ENCODE results near the gene RMND5B. TPM values are rescaled to one million over a fixed set of nuclear protein-coding genes. Genes with fewer than 3 reads are reported as not detected.

Gene RMND5B
- total and polyA plus RNA-seq, 2 of the 13 experiments (the other 11 are each of a cell fraction or from before 2014, with no cell fraction given), result 18.6 to 20.4 TPM

DNA sequence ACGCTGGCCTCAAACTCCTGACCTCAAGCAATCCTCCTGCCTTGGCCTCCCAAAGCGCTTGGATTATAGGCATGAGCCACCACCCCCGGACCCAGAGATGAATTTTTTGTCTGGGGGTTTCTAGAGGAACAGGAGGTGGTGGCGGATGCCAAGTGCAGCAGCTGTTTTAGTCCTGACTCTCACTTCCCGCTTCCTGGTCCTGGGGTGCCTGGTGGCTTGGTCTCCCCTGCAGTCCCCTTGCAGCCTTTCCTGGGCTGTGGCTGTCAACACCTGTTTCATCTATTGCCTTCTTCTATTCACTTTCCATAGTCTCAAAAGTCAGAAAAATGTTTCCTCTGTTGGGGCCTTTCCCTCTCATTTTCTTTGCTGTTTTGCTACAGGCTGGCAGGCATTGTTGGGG is 29.4 kb downstream of the RMND5B start:
- Histone ChIP-seq H3K4me2 (ENCODE audit: low read depth, low read length) (no peak overlapping the region), H3K27ac (ENCODE audit: extremely low read length, insufficient read depth, low read length) (no peak overlapping the region), H3K9ac (ENCODE audit: insufficient read depth, low read depth, low read length) (no peak overlapping the region), H3K4me1 (ENCODE audit: insufficient read depth, low read length) (peaks cover 17% of the 10 kb centered on the region), H2AFZ (ENCODE audit: low read length) (no peak overlapping the region), H3K9me3 (ENCODE audit: low read length) (no peaks in the 10 kb centered on the region), H3K27me3 (ENCODE audit: control insufficient read depth in 1 of 2, insufficient read depth in 2 of 2, low read length in 2 of 2) (peaks cover 0 to 18% of the 10 kb centered on the region in 2 experiments; a peak in 3 of 5 replicates), H3K36me3 (replicated peaks in 1 of 2; ENCODE audit: control insufficient read depth in 1 of 2, insufficient read depth in 2 of 2, low read length in 2 of 2) (no peaks in the 10 kb centered on the region), H4K20me1 (ENCODE audit: insufficient read depth, low read length) (no peaks in the 10 kb centered on the region), H3K79me2 (ENCODE audit: insufficient read depth, low read length) (no peaks in the 10 kb centered on the region), H3K4me3 (replicated peaks in 1 of 3; ENCODE audit: insufficient read depth in 1 of 3, low read depth in 2 of 3, low read length in 3 of 3) (no peak overlapping the region)
- in situ Hi-C loops (cut with HindIII; ENCODE audit: extremely low pct_ligation_motif_present, low pct_unique_long_range_greater_than_20kb) (no loop called here), intact Hi-C loops (cut with micrococcal nuclease; ENCODE audit: unreplicated experiment) (loop anchor here (5.0 kb wide), 1 partner anchor 183 kb away; no protein-coding TSS in a partner anchor)
- 42% methylated on average over 4 of the region's 5 CpGs for WGBS (ENCODE audit: low lambda C conversion rate)
- ATAC-seq (no peak), DNase-seq (ENCODE audit: low spot score) (no peak), FAIRE-seq (no peak)
- CTCF ChIA-PET (ENCODE audit: low intra/inter-chr PET ratio, low total read pairs), result interaction anchor here (1.2 kb wide), 1 partner anchor 84 kb away, joined by 3 read pairs; no protein-coding TSS in a partner anchor
- POLR2A ChIA-PET, result no interaction called here
- no TSS peak for BruUV-seq (replicated peaks)
- no peak for TF ChIP-seq ZSCAN29 (CRISPR knock-in tag; conservative IDR thresholded peaks at IDR 0.05)
- no peak for TF ChIP-seq ZNF589 (CRISPR knock-in tag; conservative IDR thresholded peaks at IDR 0.05)
- TF ChIP-seq ZNF136 (CRISPR knock-in tag; IDR thresholded peaks at IDR 0.05; ENCODE audit: low read depth), result no peak
- no peak for TF ChIP-seq AGO1 (IDR thresholded peaks at IDR 0.05; ENCODE audit: low read depth, low read length, poor library complexity, severe bottlenecking)
- TF ChIP-seq, protein P1, sequence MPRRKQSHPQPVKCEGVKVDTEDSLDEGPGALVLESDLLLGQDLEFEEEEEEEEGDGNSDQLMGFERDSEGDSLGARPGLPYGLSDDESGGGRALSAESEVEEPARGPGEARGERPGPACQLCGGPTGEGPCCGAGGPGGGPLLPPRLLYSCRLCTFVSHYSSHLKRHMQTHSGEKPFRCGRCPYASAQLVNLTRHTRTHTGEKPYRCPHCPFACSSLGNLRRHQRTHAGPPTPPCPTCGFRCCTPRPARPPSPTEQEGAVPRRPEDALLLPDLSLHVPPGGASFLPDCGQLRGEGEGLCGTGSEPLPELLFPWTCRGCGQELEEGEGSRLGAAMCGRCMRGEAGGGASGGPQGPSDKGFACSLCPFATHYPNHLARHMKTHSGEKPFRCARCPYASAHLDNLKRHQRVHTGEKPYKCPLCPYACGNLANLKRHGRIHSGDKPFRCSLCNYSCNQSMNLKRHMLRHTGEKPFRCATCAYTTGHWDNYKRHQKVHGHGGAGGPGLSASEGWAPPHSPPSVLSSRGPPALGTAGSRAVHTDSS (CRISPR knock-in tag; conservative IDR thresholded peaks at IDR 0.05), result no peak
- no peak for TF ChIP-seq KDM5B (CRISPR knock-in tag; IDR thresholded peaks at IDR 0.05; ENCODE audit: borderline replicate concordance)
- TF ChIP-seq AHDC1 (CRISPR knock-in tag; IDR thresholded peaks at IDR 0.05; ENCODE audit: borderline replicate concordance), result no peak
- no peak for TF ChIP-seq SNRNP70 (IDR thresholded peaks at IDR 0.05; ENCODE audit: low read depth, low read length)
- TF ChIP-seq NBN (conservative IDR thresholded peaks at IDR 0.05), result no peak
- no peak for TF ChIP-seq ZFX (CRISPR knock-in tag; IDR thresholded peaks at IDR 0.05; ENCODE audit: low read depth)
- TF ChIP-seq KLF9 (CRISPR knock-in tag; IDR thresholded peaks at IDR 0.05; ENCODE audit: low read depth), result no peak
- no peak for TF ChIP-seq ZNF567 (CRISPR knock-in tag; IDR thresholded peaks at IDR 0.05; ENCODE audit: borderline replicate concordance)
- TF ChIP-seq, protein P2, sequence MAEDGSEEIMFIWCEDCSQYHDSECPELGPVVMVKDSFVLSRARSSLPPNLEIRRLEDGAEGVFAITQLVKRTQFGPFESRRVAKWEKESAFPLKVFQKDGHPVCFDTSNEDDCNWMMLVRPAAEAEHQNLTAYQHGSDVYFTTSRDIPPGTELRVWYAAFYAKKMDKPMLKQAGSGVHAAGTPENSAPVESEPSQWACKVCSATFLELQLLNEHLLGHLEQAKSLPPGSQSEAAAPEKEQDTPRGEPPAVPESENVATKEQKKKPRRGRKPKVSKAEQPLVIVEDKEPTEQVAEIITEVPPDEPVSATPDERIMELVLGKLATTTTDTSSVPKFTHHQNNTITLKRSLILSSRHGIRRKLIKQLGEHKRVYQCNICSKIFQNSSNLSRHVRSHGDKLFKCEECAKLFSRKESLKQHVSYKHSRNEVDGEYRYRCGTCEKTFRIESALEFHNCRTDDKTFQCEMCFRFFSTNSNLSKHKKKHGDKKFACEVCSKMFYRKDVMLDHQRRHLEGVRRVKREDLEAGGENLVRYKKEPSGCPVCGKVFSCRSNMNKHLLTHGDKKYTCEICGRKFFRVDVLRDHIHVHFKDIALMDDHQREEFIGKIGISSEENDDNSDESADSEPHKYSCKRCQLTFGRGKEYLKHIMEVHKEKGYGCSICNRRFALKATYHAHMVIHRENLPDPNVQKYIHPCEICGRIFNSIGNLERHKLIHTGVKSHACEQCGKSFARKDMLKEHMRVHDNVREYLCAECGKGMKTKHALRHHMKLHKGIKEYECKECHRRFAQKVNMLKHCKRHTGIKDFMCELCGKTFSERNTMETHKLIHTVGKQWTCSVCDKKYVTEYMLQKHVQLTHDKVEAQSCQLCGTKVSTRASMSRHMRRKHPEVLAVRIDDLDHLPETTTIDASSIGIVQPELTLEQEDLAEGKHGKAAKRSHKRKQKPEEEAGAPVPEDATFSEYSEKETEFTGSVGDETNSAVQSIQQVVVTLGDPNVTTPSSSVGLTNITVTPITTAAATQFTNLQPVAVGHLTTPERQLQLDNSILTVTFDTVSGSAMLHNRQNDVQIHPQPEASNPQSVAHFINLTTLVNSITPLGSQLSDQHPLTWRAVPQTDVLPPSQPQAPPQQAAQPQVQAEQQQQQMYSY (CRISPR knock-in tag; IDR thresholded peaks at IDR 0.05), result no peak
- no peak for TF ChIP-seq SRSF9 (IDR thresholded peaks at IDR 0.05; ENCODE audit: borderline replicate concordance, insufficient read depth, low read depth, low read length, poor library complexity, severe bottlenecking)

All from HepG2 (cell line).